H1 (cell line): Measurements from ENCODE around the gene SNX25. TPM values are rescaled to one million over a fixed set of nuclear protein-coding genes. Genes with fewer than 3 reads are reported as not detected.

ENCODE experiments used
- CTCF ChIA-PET: fragments of 300-600 bp; sonication (Branson Sonifier 250); formaldehyde crosslinking; loops from one replicate; lab custom pipeline; 2021; ENCODE audit not compliant: partially characterized antibody; lab: Charles Lee
- POLR2A ChIA-PET: fragments of 300-600 bp; sonication (Branson Sonifier 250); formaldehyde crosslinking; loops from one replicate; lab custom pipeline; 2021; ENCODE audit warnings: inconsistent platforms; ENCODE audit not compliant: partially characterized antibody; lab: Charles Lee
- DNase-seq, 2 experiments: peaks; one replicate each; pipeline versions ENCODE4 v3.0.0 to v3.0.0-alpha.2; 2010 to 2022; ENCODE audit warnings: low spot score in 2 of 2, low read depth in 1 of 2, mixed read lengths in 1 of 2
- FAIRE-seq: peaks from 2 replicates; lab custom pipeline; 2011; peaks lifted over from hg19 to GRCh38; lab: Jason Lieb, UNC
- H2AFZ ChIP-seq: 2 replicates; pipeline ENCODE4 v1.8.1; 2012; ENCODE audit warnings: low read length, inconsistent platforms
- H2AK5ac ChIP-seq: 2 replicates; pipeline ENCODE4 v1.6.1; 2013; ENCODE audit warnings: low read depth, low read length
- H2BK120ac ChIP-seq: replicated peaks from 2 replicates; pipeline ENCODE3; 2013; ENCODE audit warnings: low read depth, low read length, inconsistent platforms
- H2BK12ac ChIP-seq: 2 replicates; pipeline ENCODE4 v1.6.1; 2013; ENCODE audit warnings: low read depth, low read length
- H2BK15ac ChIP-seq: 2 replicates; pipeline ENCODE4 v1.6.1; 2013; ENCODE audit warnings: low read length
- H2BK20ac ChIP-seq: 2 replicates; pipeline ENCODE4 v1.6.1; 2013; ENCODE audit warnings: low read length
- H2BK5ac ChIP-seq: 2 replicates; pipeline ENCODE4 v1.6.1; 2013; ENCODE audit warnings: low read depth, low read length
- H3K14ac ChIP-seq: 2 replicates; pipeline ENCODE4 v1.6.1; 2013; ENCODE audit warnings: inconsistent platforms; ENCODE audit not compliant: insufficient read length
- H3K18ac ChIP-seq: 2 replicates; pipeline ENCODE4 v1.6.1; 2013; ENCODE audit warnings: low read length; ENCODE audit errors: extremely low read depth
- H3K23ac ChIP-seq: 2 replicates; pipeline ENCODE4 v1.6.1; 2013; ENCODE audit warnings: inconsistent platforms; ENCODE audit not compliant: insufficient read length
- H3K23me2 ChIP-seq: 2 replicates; pipeline ENCODE4 v1.6.1; 2013; ENCODE audit warnings: low read depth, low read length
- H3K27ac ChIP-seq: 2 replicates; pipeline ENCODE4 v1.6.1; 2011; ENCODE audit warnings: low read depth, low read length, inconsistent platforms
- H3K27me3 ChIP-seq, 4 experiments: replicated peaks in 1 of 4; 1 replicate in 1 of 4; 2 replicates in 3 of 4; pipeline versions ENCODE4 v1.6.1 to v1.8.1; 2011 to 2013; ENCODE audit warnings: low read length in 3 of 4, mild to moderate bottlenecking in 3 of 4, inconsistent platforms in 2 of 4, mixed read lengths in 2 of 4, moderate library complexity in 1 of 4; ENCODE audit not compliant: control insufficient read depth in 3 of 4, insufficient read depth in 3 of 4; ENCODE audit errors: extremely low read depth in 1 of 4
- H3K36me3 ChIP-seq, 4 experiments: 2 replicates each; pipeline versions ENCODE4 v1.6.1 to v1.8.1; 2011 to 2013; ENCODE audit warnings: mild to moderate bottlenecking in 4 of 4, low read length in 3 of 4, moderate library complexity in 2 of 4, control low read depth in 1 of 4, inconsistent platforms in 1 of 4; ENCODE audit not compliant: insufficient read depth in 4 of 4, control insufficient read depth in 2 of 4
- H3K4ac ChIP-seq: replicated peaks from 2 replicates; pipeline ENCODE3; 2013; ENCODE audit warnings: low read length, low read depth, mixed read lengths, inconsistent platforms; ENCODE audit not compliant: insufficient read length
- H3K4me1 ChIP-seq, 4 experiments: replicated peaks in 1 of 4; 1 replicate in 1 of 4; 2 replicates in 3 of 4; pipeline versions ENCODE4 v1.6.1 to v1.8.1; 2011 to 2013; ENCODE audit warnings: low read length in 3 of 4, inconsistent platforms in 2 of 4, mixed read lengths in 1 of 4; ENCODE audit not compliant: insufficient read depth in 4 of 4, control insufficient read depth in 3 of 4
- H3K4me2 ChIP-seq, 2 experiments: 2 replicates each; pipeline versions ENCODE4 v1.6.1 to v1.8.1; 2011 to 2013; ENCODE audit warnings: low read depth in 2 of 2, low read length in 2 of 2, control low read depth in 1 of 2, inconsistent platforms in 1 of 2, mild to moderate bottlenecking in 1 of 2; ENCODE audit not compliant: insufficient read depth in 1 of 2
- H3K4me3 ChIP-seq, 4 experiments: fragments of 200-600, 300-600 bp in 1 of 4; sonication (generic), shearing (Covaris generic), sonication (Bioruptor Twin) in 1 of 4; 2 replicates each; pipeline versions ENCODE4 v1.5.1 to v1.8.1; 2011 to 2016; ENCODE audit warnings: low read length in 4 of 4, low read depth in 3 of 4, control low read depth in 2 of 4, inconsistent platforms in 2 of 4, mild to moderate bottlenecking in 2 of 4, mixed read lengths in 1 of 4, moderate library complexity in 1 of 4; ENCODE audit not compliant: insufficient read depth in 2 of 4; ENCODE audit errors: extremely low read depth in 1 of 4
- H3K56ac ChIP-seq: replicated peaks from 2 replicates; pipeline ENCODE3; 2013; ENCODE audit warnings: low read depth, mild to moderate bottlenecking, mixed read lengths, low read length, inconsistent platforms; ENCODE audit not compliant: insufficient read length
- H3K79me1 ChIP-seq: 2 replicates; pipeline ENCODE4 v1.6.1; 2013; ENCODE audit warnings: low read depth, low read length, control low read depth
- H3K79me2 ChIP-seq, 2 experiments: 2 replicates each; pipeline versions ENCODE4 v1.6.1 to v1.8.1; 2012 to 2013; ENCODE audit warnings: low read length in 2 of 2, mild to moderate bottlenecking in 2 of 2, inconsistent platforms in 1 of 2; ENCODE audit not compliant: insufficient read depth in 2 of 2, control insufficient read depth in 1 of 2
- H3K9ac ChIP-seq, 4 experiments: replicated peaks in 1 of 4; 1 replicate in 1 of 4; 2 replicates in 3 of 4; pipeline versions ENCODE4 v1.6.1 to v1.8.1; 2011 to 2013; ENCODE audit warnings: low read depth in 3 of 4, low read length in 3 of 4, control low read depth in 2 of 4, mild to moderate bottlenecking in 2 of 4, moderate library complexity in 2 of 4, inconsistent platforms in 1 of 4; ENCODE audit errors: extremely low read depth in 1 of 4
- H3K9me3 ChIP-seq, 2 experiments: 2 replicates each; pipeline versions ENCODE4 v1.6.1 to v1.8.1; 2012 to 2013; ENCODE audit warnings: mild to moderate bottlenecking in 2 of 2, moderate library complexity in 2 of 2, control low read depth in 1 of 2, inconsistent platforms in 1 of 2, low read depth in 1 of 2, low read length in 1 of 2, mixed read lengths in 1 of 2; ENCODE audit not compliant: insufficient read depth in 2 of 2
- H4K20me1 ChIP-seq, 2 experiments: replicated peaks in 1 of 2; 2 replicates each; pipeline versions ENCODE3 to v1.8.1; 2011 to 2013; ENCODE audit warnings: inconsistent platforms in 2 of 2, low read length in 2 of 2, mild to moderate bottlenecking in 1 of 2; ENCODE audit not compliant: insufficient read depth in 2 of 2, control insufficient read depth in 1 of 2
- H4K5ac ChIP-seq: 2 replicates; pipeline ENCODE4 v1.6.1; 2013; ENCODE audit warnings: low read length, low read depth, mixed read lengths, inconsistent platforms; ENCODE audit not compliant: insufficient read length
- H4K8ac ChIP-seq: 2 replicates; pipeline ENCODE4 v1.8.0; 2013; ENCODE audit warnings: mild to moderate bottlenecking, moderate library complexity, low read length, inconsistent platforms; ENCODE audit not compliant: insufficient read depth; ENCODE audit errors: extremely low read depth
- H4K91ac ChIP-seq: replicated peaks from 2 replicates; pipeline ENCODE3; 2013; ENCODE audit warnings: low read length, mixed read lengths, inconsistent platforms; ENCODE audit not compliant: insufficient read length
- CEBPB ChIP-seq: IDR thresholded peaks from 2 replicates; pipeline ENCODE4 v1.6.1; 2012; ENCODE audit warnings: low read depth, low read length
- CHD2 ChIP-seq: IDR thresholded peaks from 2 replicates; pipeline ENCODE4 v1.6.1; 2012; ENCODE audit warnings: low read length, improper control_type of control experiment
- GABPA ChIP-seq: IDR thresholded peaks from 2 replicates; pipeline ENCODE4 v1.6.1; 2011; ENCODE audit warnings: mild to moderate bottlenecking, low read length, moderate library complexity, borderline replicate concordance; ENCODE audit not compliant: insufficient read depth
- JUN ChIP-seq: IDR thresholded peaks from 2 replicates; pipeline ENCODE4 v1.6.1; 2011; ENCODE audit warnings: low read depth, mild to moderate bottlenecking, improper control_type of control experiment, low read length
- KDM1A ChIP-seq: fragments of 200-600, 300-600 bp; sonication (generic); IDR thresholded peaks from 2 replicates; pipeline ENCODE4 v1.7.1; 2016; ENCODE audit warnings: mild to moderate bottlenecking, low read length, borderline replicate concordance
- MAFK ChIP-seq: IDR thresholded peaks from 2 replicates; pipeline ENCODE4 v1.6.1; 2012; ENCODE audit warnings: low read depth, mild to moderate bottlenecking, improper control_type of control experiment, low read length
- SRF ChIP-seq: IDR thresholded peaks from 2 replicates; pipeline ENCODE4 v1.6.1; 2011; ENCODE audit warnings: mild to moderate bottlenecking, low read depth, low read length, moderate library complexity
- SUZ12 ChIP-seq: fragments of 200-600 bp; sonication (generic); IDR thresholded peaks from 2 replicates; pipeline ENCODE4 v1.6.1; 2012; ENCODE audit warnings: mild to moderate bottlenecking, inconsistent platforms, low read length, moderate library complexity, mixed read lengths
- TEAD4 ChIP-seq: IDR thresholded peaks from 2 replicates; pipeline ENCODE4 v1.6.1; 2012; ENCODE audit warnings: low read depth, low read length, inconsistent platforms, mixed read lengths
- WGBS, 2 experiments: shearing (Covaris generic) in 1 of 2; methylation state at CpG; one replicate each; pipeline versions ENCODE4 v1.1.6 to v1.1.7; 2013 to 2015; ENCODE audit warnings: low lambda C conversion rate in 2 of 2, mixed read lengths in 2 of 2, inconsistent platforms in 1 of 2, low coverage in 1 of 2, missing lambda C conversion rate in 1 of 2; ENCODE audit not compliant: insufficient replicate concordance in 2 of 2, insufficient coverage in 1 of 2, insufficient read length in 1 of 2; ENCODE audit errors: extremely low coverage in 1 of 2, missing lambda C conversion rate in 1 of 2; 5-methylcytosine and 5-hydroxymethylcytosine counted together
- polyA plus RNA-seq, 7 experiments: library from polyadenylated mRNA; depleted of rRNA in 3 of 7; stranded (reverse) in 5 of 7; unstranded in 2 of 7; fragments of >200 nt in 5 of 7; fragments of 200-250 nt in 2 of 7; gene quantifications; 1 replicate in 5 of 7; 2 replicates in 1 of 7; 4 replicates in 1 of 7; pipeline versions ENCODE4 v1.2.1 to v1.2.3, GENCODE V29; 2011 to 2013; ENCODE audit warnings: missing spikeins in 2 of 7, mixed read lengths in 2 of 7
- total RNA-seq: library from RNA; stranded (reverse); fragmentation: NEBNext Ultra II Directional; extraction: Animal tissue kit (Norgen Biotek cat#: 25700); gene quantifications from 2 replicates; pipeline ENCODE4 v1.2.1, GENCODE V29; 2021
- TF ChIP-seq, protein P1 (sequence below): IDR thresholded peaks from 2 replicates; pipeline ENCODE4 v1.6.1; 2011; ENCODE audit warnings: low read length, improper control_type of control experiment

SNX25 gene
- total and polyA plus RNA-seq, 2 of the 8 experiments (the other 6 are each of a cell fraction or from before 2014, with no cell fraction given), result 5.4 to 19.9 TPM

DNA sequence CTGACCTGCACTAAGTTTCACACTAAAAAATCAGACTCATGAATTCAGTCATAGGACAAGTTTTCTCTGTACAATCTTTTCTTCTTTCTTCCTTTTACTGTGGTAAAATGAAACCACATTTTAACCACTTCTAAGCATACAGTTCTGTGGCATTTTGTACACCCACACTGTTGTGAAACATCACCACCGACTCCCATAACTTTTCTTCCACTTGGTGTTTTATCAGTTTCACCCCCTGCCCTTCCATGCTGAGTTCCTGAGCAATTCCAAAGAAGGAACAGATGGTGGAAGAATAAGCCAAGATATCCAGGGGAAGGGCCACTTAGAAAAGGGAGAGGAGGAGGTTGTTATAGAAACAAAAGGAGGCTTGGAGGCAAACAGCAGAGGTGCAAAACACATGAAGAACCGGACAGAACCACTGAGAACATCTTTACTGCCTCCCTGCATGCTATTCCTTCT lies 43.8 kb upstream of the SNX25 start:
- Histone ChIP-seq H3K9ac (no peak overlapping the region), H3K79me2 (no peaks in the 10 kb centered on the region), H4K5ac (no peak overlapping the region), H3K79me1 (no peaks in the 10 kb centered on the region), H2AK5ac (no peak overlapping the region), H3K27ac (no peak overlapping the region), H3K4me3 (no peak overlapping the region), H3K27me3 (peaks cover 0 to 1% (median 0%) of the 10 kb centered on the region in 4 experiments; a peak in 1 of 7 replicates), H3K14ac (no peak overlapping the region), H3K4ac (no peak overlapping the region), H4K8ac (no peak overlapping the region), H4K91ac (no peak overlapping the region), H3K4me2 (no peak overlapping the region), H2BK120ac (no peak overlapping the region), H3K23me2 (no peaks in the 10 kb centered on the region), H3K56ac (no peak overlapping the region), H3K23ac (no peak overlapping the region), H2BK20ac (no peak overlapping the region), H2BK15ac (no peak overlapping the region), H3K18ac (no peak overlapping the region), H2BK5ac (no peak overlapping the region), H3K4me1 (no peaks in the 10 kb centered on the region), H2AFZ (no peak overlapping the region), H2BK12ac (no peak overlapping the region), H3K9me3 (no peaks in the 10 kb centered on the region), H4K20me1 (no peaks in the 10 kb centered on the region), H3K36me3 (peaks cover 2 to 26% (median 7%) of the 10 kb centered on the region in 4 experiments; a peak in 6 of 8 replicates)
- FAIRE-seq (no peak), DNase-seq (no peak)
- ChIA-PET POLR2A (interaction anchor here (0.7 kb wide), 1 partner anchor 18 kb away, joined by 3 read pairs; no protein-coding TSS in a partner anchor), CTCF (interaction anchor here (1.7 to 5.7 kb wide), 3 partner anchors 8 to 18 kb away, joined by 6 to 21 read pairs (median 8); no protein-coding TSS in a partner anchor)
- 94% methylated on average over 2 of the region's 2 CpGs; no CpG with 5 or more reads in 1 of the 2 experiments for WGBS, 2 experiments
- TF ChIP-seq SUZ12 (no peak), CEBPB (no peak), KDM1A (no peak), TEAD4 (no peak), JUN (no peak), MAFK (no peak), GABPA (no peak), CHD2 (no peak), SRF (no peak)
- TF ChIP-seq, protein P1, sequence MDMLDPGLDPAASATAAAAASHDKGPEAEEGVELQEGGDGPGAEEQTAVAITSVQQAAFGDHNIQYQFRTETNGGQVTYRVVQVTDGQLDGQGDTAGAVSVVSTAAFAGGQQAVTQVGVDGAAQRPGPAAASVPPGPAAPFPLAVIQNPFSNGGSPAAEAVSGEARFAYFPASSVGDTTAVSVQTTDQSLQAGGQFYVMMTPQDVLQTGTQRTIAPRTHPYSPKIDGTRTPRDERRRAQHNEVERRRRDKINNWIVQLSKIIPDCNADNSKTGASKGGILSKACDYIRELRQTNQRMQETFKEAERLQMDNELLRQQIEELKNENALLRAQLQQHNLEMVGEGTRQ, result no peak
